ENCODE results near the gene MPRIP. TPM values are rescaled to one million over a fixed set of nuclear protein-coding genes. Genes with fewer than 3 reads are reported as not detected.

Gene MPRIP
- polyA plus RNA-seq, 1 donor from 2014 or later, result 47.3 TPM

- Histone ChIP-seq H3K27ac (ENCODE audit: low read length) (no peak overlapping the region), H3F3A (ENCODE audit: insufficient read depth, low read length, poor library complexity, severe bottlenecking) (no peaks in the 10 kb centered on the region), H3K9me2 (ENCODE audit: insufficient read depth, low read length) (no peaks in the 10 kb centered on the region), H3K9me3 (ENCODE audit: low read length) (no peaks in the 10 kb centered on the region), H2AFZ (ENCODE audit: low read depth, low read length) (no peak overlapping the region), H3K36me3 (ENCODE audit: insufficient read depth, low read length) (peaks cover 16% of the 10 kb centered on the region), H3K27me3 (ENCODE audit: insufficient read depth, low read depth, low read length) (no peaks in the 10 kb centered on the region), H3K4me2 (ENCODE audit: low read length) (no peak overlapping the region), H4K20me1 (ENCODE audit: insufficient read depth) (no peaks in the 10 kb centered on the region), H3K9ac (ENCODE audit: low read length) (no peak overlapping the region), H3K79me2 (replicated peaks; ENCODE audit: insufficient read depth, low read length) (no peaks in the 10 kb centered on the region), H3K4me3 (ENCODE audit: low read length) (no peak overlapping the region)
- TF ChIP-seq POLR2AphosphoS5 (IDR thresholded peaks at IDR 0.05) (no peak), TAF1 (IDR thresholded peaks at IDR 0.05; ENCODE audit: low read depth) (no peak), REST (IDR thresholded peaks at IDR 0.05; ENCODE audit: borderline replicate concordance) (no peak), RAD21 (conservative IDR thresholded peaks at IDR 0.05) (no peak), EP300 (conservative IDR thresholded peaks at IDR 0.05; ENCODE audit: poor library complexity, severe bottlenecking) (no peak), SMC3 (conservative IDR thresholded peaks at IDR 0.05; ENCODE audit: poor library complexity) (no peak), CTCF (IDR thresholded peaks at IDR 0.05; ENCODE audit: poor library complexity, severe bottlenecking) (no peak)
These were observed 137.1 kb downstream of the MPRIP start for GRCh38 chr17:17179371-17179827.

- Histone ChIP-seq H3K4me3 (ENCODE audit: low read length) (no peak overlapping the region), H2AFZ (ENCODE audit: low read depth, low read length) (no peak overlapping the region), H3K27ac (ENCODE audit: low read length) (no peak overlapping the region), H3K9ac (ENCODE audit: low read length) (no peak overlapping the region), H4K20me1 (ENCODE audit: insufficient read depth) (no peaks in the 10 kb centered on the region), H3K79me2 (replicated peaks; ENCODE audit: insufficient read depth, low read length) (no peaks in the 10 kb centered on the region), H3K9me2 (ENCODE audit: insufficient read depth, low read length) (no peaks in the 10 kb centered on the region), H3K4me2 (ENCODE audit: low read length) (no peak overlapping the region), H3K36me3 (ENCODE audit: insufficient read depth, low read length) (peaks cover 16% of the 10 kb centered on the region), H3K9me3 (ENCODE audit: low read length) (no peaks in the 10 kb centered on the region), H3F3A (ENCODE audit: insufficient read depth, low read length, poor library complexity, severe bottlenecking) (no peaks in the 10 kb centered on the region), H3K27me3 (ENCODE audit: insufficient read depth, low read depth, low read length) (no peaks in the 10 kb centered on the region)
- no peak for TF ChIP-seq SMC3 (conservative IDR thresholded peaks at IDR 0.05; ENCODE audit: poor library complexity)
- TF ChIP-seq RAD21 (conservative IDR thresholded peaks at IDR 0.05), result no peak
- no peak for TF ChIP-seq MXI1 (conservative IDR thresholded peaks at IDR 0.05; ENCODE audit: poor library complexity, severe bottlenecking)
- no peak for TF ChIP-seq REST (IDR thresholded peaks at IDR 0.05; ENCODE audit: borderline replicate concordance)
- TF ChIP-seq POLR2AphosphoS5 (IDR thresholded peaks at IDR 0.05), result no peak
- no peak for TF ChIP-seq CTCF (IDR thresholded peaks at IDR 0.05; ENCODE audit: poor library complexity, severe bottlenecking)
- no peak for TF ChIP-seq EZH2 (IDR thresholded peaks at IDR 0.05; ENCODE audit: borderline replicate concordance, insufficient read depth, low read length, poor library complexity, severe bottlenecking)
- TF ChIP-seq EP300 (conservative IDR thresholded peaks at IDR 0.05; ENCODE audit: poor library complexity, severe bottlenecking), result no peak
- no peak for TF ChIP-seq TAF1 (IDR thresholded peaks at IDR 0.05; ENCODE audit: low read depth)
These were observed 137.9 kb downstream of the MPRIP start for GRCh38 chr17:17180141-17180603.
